Lower leg skin (tissue), 4 donors: Measurements from ENCODE around the gene CIZ1. TPM values are rescaled to one million over a fixed set of nuclear protein-coding genes. Genes with fewer than 3 reads are reported as not detected.

Experiments
- DNase-seq, 2 donors: peaks; one replicate each; pipeline ENCODE4 v3.0.0-alpha.2; 2019; ENCODE audit warnings: low spot score in 2 of 2
- H3K4me3 ChIP-seq: fragments of 200-600 bp; sonication (generic); 2 replicates; pipeline ENCODE4 v1.5.1; 2017; ENCODE audit warnings: mild to moderate bottlenecking, low read depth; ENCODE audit not compliant: poor library complexity, severe bottlenecking
- CTCF ChIP-seq, 3 donors: fragments of 450-650 bp; IDR thresholded peaks; one replicate each; pipeline ENCODE4 v1.5.1; 2016; ENCODE audit warnings: antibody characterized with exemption in 3 of 3, mild to moderate bottlenecking in 3 of 3, moderate library complexity in 2 of 3
- POLR2A ChIP-seq, 2 donors: fragments of 450-650 bp; IDR thresholded peaks; one replicate each; pipeline ENCODE4 v1.6.1; 2016 to 2017; ENCODE audit warnings: antibody characterized with exemption in 2 of 2, mild to moderate bottlenecking in 1 of 2, moderate library complexity in 1 of 2
- WGBS, 2 donors: methylation state at CpG; one replicate each; pipeline ENCODE4 v1.1.5; 2018; 5-methylcytosine and 5-hydroxymethylcytosine counted together
- intact Hi-C: fragments of 100-400 bp; cut with DNase I; formaldehyde crosslinking; loops from one replicate; pipeline ENCODE4 v1.15.0; 2023; ENCODE audit warnings: low total_unique reads
- total RNA-seq, 4 donors: library from RNA; depleted of rRNA; stranded (reverse); fragments of >200 nt; gene quantifications; one replicate each; pipeline ENCODE4 v1.1.0, GENCODE V29; 2016

CIZ1 gene
- total RNA-seq, 4 donors from 2014 or later = 71.6 to 135 (median 83.9) TPM

GRCh38 chr9:128142596-128142995 lies 48.8 kb downstream of the CIZ1 start:
- no peak overlapping the region for H3K4me3 ChIP-seq
- TF ChIP-seq POLR2A (IDR thresholded peaks at IDR 0.05) = no peak
- TF ChIP-seq CTCF (IDR thresholded peaks at IDR 0.05) = no peak
- 83 to 100% methylated on average over 2 of the region's 2 CpGs for WGBS, 2 donors
- intact Hi-C loops = no loop called here
- no peak for DNase-seq

- no peak overlapping the region for H3K4me3 ChIP-seq
- no peak for DNase-seq
- 57 to 67% methylated on average over 4 of the region's 4 CpGs for WGBS, 2 donors
- intact Hi-C loops = no loop called here
- TF ChIP-seq CTCF (IDR thresholded peaks at IDR 0.05) (no peak), POLR2A (IDR thresholded peaks at IDR 0.05) (no peak)
Measured at GRCh38 chr9:128142061-128142460, 49.3 kb downstream of the CIZ1 start.

GRCh38 chr9:128141604-128142003 lies 49.8 kb downstream of the CIZ1 start:
- intact Hi-C loops = no loop called here
- no peak overlapping the region for H3K4me3 ChIP-seq
- TF ChIP-seq POLR2A (IDR thresholded peaks at IDR 0.05) (no peak), CTCF (IDR thresholded peaks at IDR 0.05) (no peak)
- WGBS, 2 donors = 95 to 100% methylated on average over 3 of the region's 3 CpGs
- no peak for DNase-seq

GRCh38 chr9:128139621-128140020 lies 51.8 kb downstream of the CIZ1 start:
- H3K4me3 ChIP-seq = no peak overlapping the region
- intact Hi-C loops = no loop called here
- 83 to 90% methylated on average over 7 to 8 of the region's 16 CpGs for WGBS, 2 donors
- TF ChIP-seq POLR2A (IDR thresholded peaks at IDR 0.05) = no peak
- no peak for TF ChIP-seq CTCF (IDR thresholded peaks at IDR 0.05)
- no peak for DNase-seq

- WGBS, 2 donors = 71 to 93% methylated on average over 2 to 3 of the region's 3 CpGs
- H3K4me3 ChIP-seq = no peak overlapping the region
- no peak for DNase-seq
- TF ChIP-seq CTCF (IDR thresholded peaks at IDR 0.05) (no peak), POLR2A (IDR thresholded peaks at IDR 0.05) (no peak)
- intact Hi-C loops = no loop called here
Measured at GRCh38 chr9:128138001-128138400, 53.4 kb downstream of the CIZ1 start.
